Measurements from ENCODE around the gene ACTRT1. TPM values are rescaled to one million over a fixed set of nuclear protein-coding genes. Genes with fewer than 3 reads are reported as not detected.

The ACTRT1 gene
- not detected in 2 replicates for total RNA-seq (2014; rRNA removed; shearing (Covaris generic))

DNA sequence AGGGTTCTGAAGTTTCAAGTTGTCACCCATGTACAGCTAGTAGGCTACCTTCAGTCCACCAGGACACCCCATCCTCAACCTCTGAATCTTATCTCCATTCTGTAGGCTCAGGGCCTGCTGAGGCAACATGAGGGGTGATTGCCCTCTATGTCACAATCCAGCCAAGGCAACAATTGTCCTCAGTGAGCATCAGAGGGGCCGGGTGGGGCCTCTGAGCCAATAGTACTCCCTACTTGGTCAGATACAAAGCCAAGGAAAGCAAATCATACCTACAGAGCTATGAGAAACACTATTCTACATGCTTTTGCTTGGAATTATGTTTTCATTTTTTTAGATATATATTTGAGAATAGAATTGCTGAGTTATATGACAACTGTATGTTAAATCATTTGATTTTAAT, at the start of gene ACTRT1:
Gene ACTRT1 (minus strand): TSS at position 101 of the 400 bp plus-strand sequence. CDS start 197 bp downstream, outside the sequence.

Measured in A375 (cell line).